PC-9 (cell line): Measurements from ENCODE around the gene LBHD2. TPM values are rescaled to one million over a fixed set of nuclear protein-coding genes. Genes with fewer than 3 reads are reported as not detected.

Source experiments
- BruUV-seq: library from RNA; stranded (reverse); fragments of 400-500 nt; replicated peaks from 2 replicates; lab custom pipeline; 2021; lab: Mats Ljungman, UMichigan
- CTCF ChIA-PET: fragments of 300-600 bp; sonication (Branson Sonifier 250); formaldehyde crosslinking; loops from one replicate; lab custom pipeline; 2022; ENCODE audit warnings: antibody characterized with exemption; lab: Charles Lee
- POLR2A ChIA-PET: fragments of 300-600 bp; sonication (Branson Sonifier 250); formaldehyde crosslinking; loops from one replicate; lab custom pipeline; 2022; ENCODE audit warnings: antibody characterized with exemption; ENCODE audit not compliant: unreplicated experiment; lab: Charles Lee
- DNase-seq, 2 experiments: peaks; one replicate each; pipeline versions ENCODE4 v3.0.0 to v3.0.0-alpha.2; 2015 to 2022; ENCODE audit warnings: mixed read lengths in 1 of 2
- H2AFZ ChIP-seq: fragments of 200-600 bp; sonication (generic); 2 replicates; pipeline ENCODE4 v1.8.1; 2017; ENCODE audit warnings: antibody characterized with exemption
- H3F3A ChIP-seq: fragments of 200-600 bp; sonication (generic); 2 replicates; pipeline ENCODE4 v1.8.1; 2017; ENCODE audit warnings: antibody characterized with exemption, mild to moderate bottlenecking, low read depth; ENCODE audit not compliant: insufficient read depth
- H3K27ac ChIP-seq: fragments of 200-600 bp; sonication (generic); 2 replicates; pipeline ENCODE4 v1.6.1; 2016; ENCODE audit warnings: mixed run types
- H3K27me3 ChIP-seq: fragments of 200-600 bp; sonication (generic); 2 replicates; pipeline ENCODE4 v1.6.1; 2016; ENCODE audit warnings: low read depth, mixed run types; ENCODE audit not compliant: insufficient read depth
- H3K36me3 ChIP-seq: fragments of 200-600 bp; sonication (generic); 2 replicates; pipeline ENCODE4 v1.6.1; 2016; ENCODE audit warnings: low read depth, mixed run types
- H3K4me1 ChIP-seq: fragments of 200-600 bp; sonication (generic); replicated peaks from 2 replicates; pipeline ENCODE4 v1.6.1; 2016; ENCODE audit warnings: mixed run types; ENCODE audit not compliant: insufficient read depth
- H3K4me2 ChIP-seq: fragments of 200-600 bp; sonication (generic); 2 replicates; pipeline ENCODE4 v1.6.1; 2017; ENCODE audit warnings: mixed run types
- H3K4me3 ChIP-seq: fragments of 200-600 bp; sonication (generic); 2 replicates; pipeline ENCODE4 v1.6.1; 2016; ENCODE audit warnings: mixed run types
- H3K79me2 ChIP-seq: fragments of 200-600 bp; sonication (generic); 2 replicates; pipeline ENCODE4 v1.6.1; 2017; ENCODE audit warnings: low read depth, mixed run types
- H3K9me2 ChIP-seq: fragments of 200-600 bp; sonication (generic); 2 replicates; pipeline ENCODE4 v1.8.1; 2017; ENCODE audit warnings: mild to moderate bottlenecking; ENCODE audit not compliant: insufficient read depth
- H3K9me3 ChIP-seq: fragments of 200-600 bp; sonication (generic); 2 replicates; pipeline ENCODE4 v1.8.1; 2016; ENCODE audit warnings: low read depth; ENCODE audit not compliant: insufficient read depth
- H4K20me1 ChIP-seq: fragments of 200-600 bp; sonication (generic); 2 replicates; pipeline ENCODE4 v1.8.1; 2017; ENCODE audit not compliant: insufficient read depth
- CTCF ChIP-seq: fragments of 200-600 bp; sonication (generic); conservative IDR thresholded peaks from 2 replicates; pipeline ENCODE4 v1.6.1; 2017; ENCODE audit warnings: mixed run types, antibody characterized with exemption, mild to moderate bottlenecking, moderate library complexity
- EZH2 ChIP-seq: fragments of 200-600 bp; sonication (generic); IDR thresholded peaks from 2 replicates; pipeline ENCODE4 v1.8.0; 2017; ENCODE audit warnings: antibody characterized with exemption, low read depth
- intact Hi-C: fragments of 100-400 bp; cut with micrococcal nuclease; formaldehyde crosslinking; loops from one replicate; pipeline ENCODE4 v1.10.0; 2022; ENCODE audit not compliant: unreplicated experiment
- total RNA-seq: library from RNA; stranded (reverse); gene quantifications from 2 replicates; pipeline ENCODE4 v1.2.3, GENCODE V29; 2021

Gene LBHD2
- total RNA-seq, 1 experiment from 2014 or later = 0.52 TPM

GRCh38 chr14:103066399-103066798 lies 17.6 kb upstream of the LBHD2 start:
- H4K20me1 ChIP-seq = no peaks in the 10 kb centered on the region
- H3K36me3 ChIP-seq = no peaks in the 10 kb centered on the region
- H3K9me3 ChIP-seq = no peaks in the 10 kb centered on the region
- no peaks in the 10 kb centered on the region for H3K9me2 ChIP-seq
- H3K27me3 ChIP-seq = no peaks in the 10 kb centered on the region
- intact Hi-C loops = loop anchor here (2.0 to 5.0 kb wide), 2 partner anchors 40 to 539 kb away; no protein-coding TSS in a partner anchor
- H3K79me2 ChIP-seq = no peaks in the 10 kb centered on the region
- no peak for TF ChIP-seq CTCF
- TF ChIP-seq EZH2 = no peak
- H3K4me1 ChIP-seq = peaks cover 51% of the 10 kb centered on the region
- no peak overlapping the region for H3K4me3 ChIP-seq
- no peak for DNase-seq
- POLR2A ChIA-PET = interaction anchor here (0.7 kb wide), 1 partner anchor 437 kb away, joined by 3 read pairs; no protein-coding TSS in a partner anchor
- peak overlapping the region; percentile 74 for H3K4me2 ChIP-seq
- peaks cover 63% of the 10 kb centered on the region for H3F3A ChIP-seq
- H2AFZ ChIP-seq = no peak overlapping the region
- H3K27ac ChIP-seq = peak overlapping the region; percentile 94
- no TSS peak for BruUV-seq
- CTCF ChIA-PET = interaction anchor here (0.6 kb wide), 1 partner anchor 122 kb away, joined by 3 read pairs; no protein-coding TSS in a partner anchor

GRCh38 chr14:103067231-103067954 lies 16.6 kb upstream of the LBHD2 start:
- Histone ChIP-seq H4K20me1 (no peaks in the 10 kb centered on the region), H3K4me3 (peak overlapping the region; percentile 20; the same call in 1 of the 2 replicates), H3F3A (peaks cover 62% of the 10 kb centered on the region), H3K79me2 (no peaks in the 10 kb centered on the region), H3K9me2 (no peaks in the 10 kb centered on the region), H3K9me3 (no peaks in the 10 kb centered on the region), H3K4me1 (peaks cover 60% of the 10 kb centered on the region), H3K27ac (peak overlapping the region; percentile 94), H2AFZ (peak overlapping the region; percentile 26; the same call in 1 of the 2 replicates), H3K4me2 (peak overlapping the region; percentile 74), H3K36me3 (no peaks in the 10 kb centered on the region), H3K27me3 (no peaks in the 10 kb centered on the region)
- CTCF ChIA-PET = interaction anchor here (0.5 to 1.0 kb wide), 11 partner anchors 19 to 538 kb away, joined by 3 to 14 read pairs (median 4); no protein-coding TSS in a partner anchor
- DNase-seq = peak; percentile 92 to 100
- BruUV-seq = no TSS peak
- TF ChIP-seq EZH2 (no peak), CTCF (no peak)
- POLR2A ChIA-PET = interaction anchor here (0.6 to 0.7 kb wide), 10 partner anchors 12 to 1097 kb away, joined by 3 to 38 read pairs (median 5); partner anchors contain the start of gene KLC1
- intact Hi-C loops = loop anchor here (1.0 to 5.0 kb wide), 5 partner anchors 10 to 540 kb away; partner anchors contain the start of gene CDC42BPB

GRCh38 chr14:103068351-103069073 lies 15.5 kb upstream of the LBHD2 start:
- BruUV-seq = no TSS peak
- Histone ChIP-seq H3F3A (peaks cover 62% of the 10 kb centered on the region), H3K4me3 (peak overlapping the region; percentile 20; the same call in 1 of the 2 replicates), H3K27me3 (no peaks in the 10 kb centered on the region), H3K9me2 (no peaks in the 10 kb centered on the region), H2AFZ (no peak overlapping the region), H3K4me1 (peaks cover 72% of the 10 kb centered on the region), H3K27ac (peak overlapping the region; percentile 94), H3K79me2 (no peaks in the 10 kb centered on the region), H3K36me3 (no peaks in the 10 kb centered on the region), H4K20me1 (no peaks in the 10 kb centered on the region), H3K9me3 (no peaks in the 10 kb centered on the region), H3K4me2 (peak overlapping the region; percentile 74)
- TF ChIP-seq EZH2 = no peak
- TF ChIP-seq CTCF = no peak
- no peak for DNase-seq
- ChIA-PET POLR2A (interaction anchor here (0.7 kb wide), 1 partner anchor 129 kb away, joined by 4 read pairs; no protein-coding TSS in a partner anchor), CTCF (interaction anchor here (0.6 kb wide), 1 partner anchor 96 kb away, joined by 8 read pairs; no protein-coding TSS in a partner anchor)
- intact Hi-C loops = loop anchor here (5.0 kb wide), 1 partner anchor 541 kb away; no protein-coding TSS in a partner anchor
